AG04450 (cell line): ENCODE results near the gene UNG. TPM values are rescaled to one million over a fixed set of nuclear protein-coding genes. Genes with fewer than 3 reads are reported as not detected.

Experiments used
- CTCF ChIA-PET: fragments of 300-600, 350-600 bp; formaldehyde crosslinking; extraction: SDS; loops from one replicate; lab custom pipeline; 2022; ENCODE audit warnings: antibody characterized with exemption, inconsistent platforms; lab: Charles Lee
- POLR2A ChIA-PET: fragments of 350-600 bp; formaldehyde crosslinking; extraction: SDS; loops from one replicate; lab custom pipeline; 2021; ENCODE audit warnings: antibody characterized with exemption, inconsistent platforms; lab: Yijun Ruan, JAX
- DNase-seq: peaks from one replicate; pipeline ENCODE4 v3.0.0-alpha.2; 2011; ENCODE audit warnings: low read depth, low spot score
- H3K27ac ChIP-seq: one replicate; pipeline ENCODE4 v1.5.1; 2012; ENCODE audit warnings: low read depth, low read length, control low read depth
- H3K27me3 ChIP-seq: one replicate; pipeline ENCODE4 v1.6.0; 2012; ENCODE audit warnings: low read length; ENCODE audit not compliant: control insufficient read depth, insufficient read depth
- H3K4me3 ChIP-seq: 2 replicates; pipeline ENCODE4 v1.5.1; 2011; ENCODE audit warnings: mild to moderate bottlenecking, low read depth, low read length, control low read depth
- H3K9me3 ChIP-seq: 2 replicates; pipeline ENCODE4 v1.5.1; 2012; ENCODE audit warnings: low read length; ENCODE audit not compliant: control insufficient read depth, insufficient read depth
- CTCF ChIP-seq: IDR thresholded peaks from 2 replicates; pipeline ENCODE4 v1.5.1; 2011; ENCODE audit warnings: low read depth, low read length, control low read depth, inconsistent platforms
- polyA plus RNA-seq: library from polyadenylated mRNA; depleted of rRNA; stranded (reverse); fragments of >200 nt; gene quantifications from 2 replicates; pipeline ENCODE4 v1.2.3, GENCODE V29; 2011

Gene UNG
- polyA plus RNA-seq, 1 experiment: 14.7 TPM

DNA sequence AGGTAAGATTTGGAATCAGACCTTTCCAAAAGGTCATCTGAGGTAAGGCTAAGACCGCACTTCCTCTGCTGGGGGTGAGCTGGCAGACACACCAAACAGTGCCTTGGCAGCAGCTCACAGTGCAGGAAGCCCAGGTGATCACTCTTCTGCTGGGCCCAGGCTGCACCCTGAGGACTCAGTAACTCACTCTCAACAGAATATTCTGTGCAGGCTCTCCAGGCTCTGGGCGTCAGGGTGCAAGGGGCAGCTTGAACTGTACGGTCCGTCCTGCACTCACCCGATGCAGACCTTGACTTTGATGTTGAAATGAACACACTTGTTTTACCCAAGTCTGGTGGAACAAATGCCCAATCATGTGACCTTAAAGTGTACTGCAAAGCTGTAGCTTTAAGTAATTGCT is 10.1 kb upstream of the UNG start:
- TF ChIP-seq CTCF: no peak
- no peak for DNase-seq
- H3K27ac ChIP-seq: no peak overlapping the region
- CTCF ChIA-PET: interaction anchor here (0.6 to 1.6 kb wide), 2 partner anchors 24 to 283 kb away, joined by 3 to 5 read pairs; no protein-coding TSS in a partner anchor
- POLR2A ChIA-PET: no interaction called here
- H3K9me3 ChIP-seq: no peaks in the 10 kb centered on the region; the same call in 1 of the 2 replicates
- no peak overlapping the region for H3K4me3 ChIP-seq
- no peaks in the 10 kb centered on the region for H3K27me3 ChIP-seq

- TF ChIP-seq CTCF: no peak
- no peak for DNase-seq
- H3K27me3 ChIP-seq: no peaks in the 10 kb centered on the region
- H3K27ac ChIP-seq: peak overlapping the region; percentile 77
- ChIA-PET CTCF (interaction anchor here (1.0 to 1.5 kb wide), 2 partner anchors 23 to 471 kb away, joined by 3 read pairs; no protein-coding TSS in a partner anchor), POLR2A (no interaction called here)
- H3K4me3 ChIP-seq: no peak overlapping the region
- no peaks in the 10 kb centered on the region for H3K9me3 ChIP-seq
Observed at GRCh38 chr12:109088818-109089217, 8.6 kb upstream of the UNG start.

DNA sequence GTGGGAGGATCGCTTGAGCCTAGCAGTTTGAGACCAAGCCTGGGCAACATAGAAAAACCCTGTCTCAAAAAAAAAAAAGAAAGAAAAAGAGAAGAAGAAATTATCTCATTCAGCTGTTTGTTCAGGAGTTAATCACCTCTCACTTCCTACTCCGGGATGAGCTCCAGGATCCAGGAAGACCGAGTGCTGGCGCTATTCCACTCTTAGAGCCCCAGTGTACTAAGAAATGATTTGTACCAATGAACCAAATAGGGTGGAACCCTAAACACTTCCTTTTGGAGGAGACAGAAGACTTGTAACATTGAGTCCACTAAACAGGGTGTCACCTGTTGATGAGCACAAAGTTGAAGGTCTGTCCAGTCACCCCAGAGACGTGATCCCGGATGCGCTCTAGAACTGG is 7.7 kb upstream of the UNG start:
- TF ChIP-seq CTCF: no peak
- Histone ChIP-seq H3K27me3 (no peaks in the 10 kb centered on the region), H3K27ac (no peak overlapping the region), H3K9me3 (no peaks in the 10 kb centered on the region), H3K4me3 (no peak overlapping the region)
- CTCF ChIA-PET: interaction anchor here (0.7 kb wide), 1 partner anchor 525 kb away, joined by 3 read pairs; no protein-coding TSS in a partner anchor
- no peak for DNase-seq
- POLR2A ChIA-PET: no interaction called here

GRCh38 chr12:109092497-109093021 is 4.8 kb upstream of the UNG start:
- ChIA-PET POLR2A (no interaction called here), CTCF (interaction anchor here (0.6 to 1.3 kb wide), 14 partner anchors 10 to 528 kb away, joined by 3 to 5 read pairs (median 3); partner anchors contain the start of gene SVOP)
- Histone ChIP-seq H3K27me3 (no peaks in the 10 kb centered on the region), H3K9me3 (no peaks in the 10 kb centered on the region), H3K4me3 (peak overlapping the region; percentile 75), H3K27ac (no peak overlapping the region)
- TF ChIP-seq CTCF: no peak
- no peak for DNase-seq

- Histone ChIP-seq H3K27ac (peak within 1 kb of the TSS; percentile 65), H3K4me3 (peak within 1 kb of the TSS; percentile 75), H3K9me3 (no peaks in the 10 kb centered on the region), H3K27me3 (no peaks in the 10 kb centered on the region)
- TF ChIP-seq CTCF: peak; percentile 99
- CTCF ChIA-PET: interaction anchor here (0.6 to 2.7 kb wide), 18 partner anchors 9 to 531 kb away, joined by 3 to 11 read pairs (median 3); partner anchors contain the start of genes ISCU and SVOP
- DNase-seq: peak; percentile 72
- POLR2A ChIA-PET: no interaction called here
Observed at GRCh38 chr12:109093022-109093918, 4.1 kb upstream of the UNG start, which contains the start of gene ALKBH2. Gene ALKBH2, minus strand, starts transcription at chr12:109093472. Its CDS starts 686 bp downstream, at chr12:109092786.
